ENCODE data around the gene UBE2N.
A peak's percentile ranks its signal among the peaks of the same experiment; 100 is the strongest.

UBE2N gene

DNA sequence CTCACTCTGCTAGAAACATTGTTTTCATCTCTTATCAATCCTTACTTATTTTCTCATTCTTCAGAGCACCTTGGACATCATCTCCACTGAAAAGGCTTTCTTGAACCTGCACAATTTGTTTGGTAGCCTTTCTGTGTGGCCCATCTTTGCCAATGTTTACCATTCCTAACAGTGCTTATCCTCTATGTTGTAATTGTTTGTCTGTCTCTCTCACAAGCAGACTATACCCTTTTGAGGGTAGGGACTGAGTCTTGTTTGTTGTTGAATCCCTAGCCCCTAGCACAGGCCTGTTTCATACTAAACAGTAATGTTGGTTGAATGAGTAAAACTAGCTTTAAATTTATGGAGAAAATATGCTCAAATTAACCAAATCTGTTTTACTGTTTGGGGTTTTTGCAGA lies 34.8 kb upstream of the UBE2N start:
- Histone ChIP-seq H3K36me3 (ENCODE audit: control insufficient read depth, insufficient read depth, low read length) (no peaks in the 10 kb centered on the region), H3K4me1 (no peaks in the 10 kb centered on the region), H3K27me3 (ENCODE audit: control insufficient read depth, insufficient read depth, low read length) (no peaks in the 10 kb centered on the region), H3K9me3 (ENCODE audit: control insufficient read depth, low read length) (no peaks in the 10 kb centered on the region), H3K9ac (no peak overlapping the region), H3K4me3 (ENCODE audit: low read depth, low read length) (no peak overlapping the region), H3K79me2 (peaks cover 15% of the 10 kb centered on the region), H3K27ac (no peak overlapping the region), H2AFZ (no peak overlapping the region), H3K4me2 (ENCODE audit: low read length) (no peak overlapping the region)
- TF ChIP-seq, protein P1, sequence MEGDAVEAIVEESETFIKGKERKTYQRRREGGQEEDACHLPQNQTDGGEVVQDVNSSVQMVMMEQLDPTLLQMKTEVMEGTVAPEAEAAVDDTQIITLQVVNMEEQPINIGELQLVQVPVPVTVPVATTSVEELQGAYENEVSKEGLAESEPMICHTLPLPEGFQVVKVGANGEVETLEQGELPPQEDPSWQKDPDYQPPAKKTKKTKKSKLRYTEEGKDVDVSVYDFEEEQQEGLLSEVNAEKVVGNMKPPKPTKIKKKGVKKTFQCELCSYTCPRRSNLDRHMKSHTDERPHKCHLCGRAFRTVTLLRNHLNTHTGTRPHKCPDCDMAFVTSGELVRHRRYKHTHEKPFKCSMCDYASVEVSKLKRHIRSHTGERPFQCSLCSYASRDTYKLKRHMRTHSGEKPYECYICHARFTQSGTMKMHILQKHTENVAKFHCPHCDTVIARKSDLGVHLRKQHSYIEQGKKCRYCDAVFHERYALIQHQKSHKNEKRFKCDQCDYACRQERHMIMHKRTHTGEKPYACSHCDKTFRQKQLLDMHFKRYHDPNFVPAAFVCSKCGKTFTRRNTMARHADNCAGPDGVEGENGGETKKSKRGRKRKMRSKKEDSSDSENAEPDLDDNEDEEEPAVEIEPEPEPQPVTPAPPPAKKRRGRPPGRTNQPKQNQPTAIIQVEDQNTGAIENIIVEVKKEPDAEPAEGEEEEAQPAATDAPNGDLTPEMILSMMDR (IDR thresholded peaks at IDR 0.05), result no peak

DNA sequence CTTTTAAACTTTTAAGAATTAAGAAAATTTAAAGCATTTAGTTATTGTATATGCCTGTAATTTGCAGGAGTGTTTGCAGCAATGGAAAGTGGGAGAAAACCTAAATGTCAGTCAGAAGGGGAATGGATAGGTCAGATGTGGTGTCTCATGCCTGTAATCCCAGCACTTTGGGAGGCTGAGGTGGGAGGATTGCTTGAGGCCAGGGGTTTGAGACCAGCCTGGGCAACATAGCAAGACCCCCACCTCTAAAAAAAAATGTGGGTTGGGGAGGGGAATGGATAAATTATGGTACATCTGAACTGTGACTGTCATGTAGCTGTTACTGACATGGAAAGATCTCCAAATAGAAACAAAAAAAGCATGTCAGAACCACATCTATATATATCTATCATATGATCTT lies 27.6 kb upstream of the UBE2N start:
- Histone ChIP-seq H3K36me3 (ENCODE audit: control insufficient read depth, insufficient read depth, low read length) (no peaks in the 10 kb centered on the region), H3K9ac (no peak overlapping the region), H3K4me3 (ENCODE audit: low read depth, low read length) (no peak overlapping the region), H3K27me3 (ENCODE audit: control insufficient read depth, insufficient read depth, low read length) (no peaks in the 10 kb centered on the region), H2AFZ (no peak overlapping the region), H3K79me2 (peaks cover 37% of the 10 kb centered on the region), H3K4me1 (peaks cover 4% of the 10 kb centered on the region), H3K27ac (no peak overlapping the region), H3K4me2 (ENCODE audit: low read length) (no peak overlapping the region), H3K9me3 (ENCODE audit: control insufficient read depth, low read length) (no peaks in the 10 kb centered on the region)
- TF ChIP-seq, protein P1 (IDR thresholded peaks at IDR 0.05), result no peak

DNA sequence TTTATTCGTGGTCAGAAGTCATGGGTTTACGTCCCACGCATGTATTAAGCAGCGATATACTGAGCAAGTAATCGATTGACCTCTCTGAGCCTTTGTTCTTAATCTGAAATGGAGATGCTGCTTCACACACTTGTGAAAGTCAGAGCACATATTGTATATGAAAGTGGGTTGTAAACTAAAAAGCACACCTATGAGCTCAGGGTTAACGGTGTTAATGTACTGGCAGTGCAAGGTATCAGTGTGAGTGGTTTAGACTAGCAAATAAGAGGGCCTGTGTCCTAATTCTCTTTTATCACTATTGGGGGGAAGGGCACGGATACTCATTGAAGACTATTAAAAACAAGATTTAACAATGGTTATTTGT lies 26.2 kb upstream of the UBE2N start:
- H3K27me3 ChIP-seq (ENCODE audit: control insufficient read depth, insufficient read depth, low read length), result no peaks in the 10 kb centered on the region
- TF ChIP-seq, protein P1 (IDR thresholded peaks at IDR 0.05), result no peak
- peak overlapping the region; percentile 79 for H3K27ac ChIP-seq

DNA sequence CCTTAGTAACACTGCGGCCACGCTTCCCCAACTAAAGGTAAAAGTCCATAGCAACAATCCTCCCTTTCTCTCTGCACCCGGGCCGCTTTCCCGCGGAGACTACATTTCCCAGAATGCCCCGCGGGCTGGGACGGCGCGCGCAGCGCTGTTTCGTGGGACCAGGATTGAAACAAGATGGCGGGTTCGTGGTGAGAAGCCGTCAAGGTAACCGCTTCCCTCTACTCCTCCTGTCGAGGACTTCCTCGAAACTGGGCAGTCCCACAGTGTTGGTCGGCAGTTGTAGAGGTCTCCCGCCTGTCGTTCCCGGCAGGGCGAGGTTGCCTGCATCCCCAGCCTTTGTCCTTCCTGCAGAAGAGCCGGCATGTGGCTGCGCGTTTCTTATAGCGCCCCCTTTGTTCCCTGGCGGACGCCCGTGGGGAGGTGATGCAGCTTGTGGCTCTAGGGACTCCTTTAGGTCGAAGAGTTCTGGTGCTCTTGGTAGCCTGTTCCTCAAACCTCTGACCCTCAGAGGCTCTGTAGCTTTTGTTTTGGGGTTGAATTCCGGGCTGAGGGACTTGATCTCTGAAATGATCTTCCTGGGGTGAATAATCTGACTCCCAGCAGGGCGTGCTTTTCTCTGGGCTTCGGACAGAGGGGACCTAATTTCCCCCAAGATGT lies 25.7 kb upstream of the UBE2N start, which contains the start of gene MRPL42:
TSS of gene MRPL42 (plus strand) at position 164 of the 657 bp plus-strand sequence. CDS start 1,772 bp downstream, outside the sequence.
- H3K4me2 ChIP-seq (ENCODE audit: low read length), result peak within 1 kb of the TSS; percentile 84
- H3K27ac ChIP-seq, result peak within 1 kb of the TSS; percentile 79
- H3K4me1 ChIP-seq, result peaks cover 4% of the 10 kb centered on the region
- H3K79me2 ChIP-seq, result peaks cover 33% of the 10 kb centered on the region
- H3K27me3 ChIP-seq (ENCODE audit: control insufficient read depth, insufficient read depth, low read length), result no peaks in the 10 kb centered on the region
- TF ChIP-seq, protein P1 (IDR thresholded peaks at IDR 0.05), result peak; percentile 82
- H3K4me3 ChIP-seq (ENCODE audit: low read depth, low read length), result peak within 1 kb of the TSS; percentile 86
- H3K9me3 ChIP-seq (ENCODE audit: control insufficient read depth, low read length), result no peaks in the 10 kb centered on the region
- peak within 1 kb of the TSS; percentile 46 for H3K9ac ChIP-seq
- H3K36me3 ChIP-seq (ENCODE audit: control insufficient read depth, insufficient read depth, low read length), result no peaks in the 10 kb centered on the region
- peak within 1 kb of the TSS; percentile 87 for H2AFZ ChIP-seq

More for the DNA sequence above, 26.2 kb upstream of the UBE2N start:
- Histone ChIP-seq H2AFZ (peak overlapping the region; percentile 87), H3K4me1 (peaks cover 4% of the 10 kb centered on the region), H3K9ac (peak overlapping the region; percentile 46), H3K9me3 (ENCODE audit: control insufficient read depth, low read length) (no peaks in the 10 kb centered on the region), H3K79me2 (peaks cover 33% of the 10 kb centered on the region), H3K4me2 (ENCODE audit: low read length) (peak overlapping the region; percentile 84), H3K4me3 (ENCODE audit: low read depth, low read length) (peak overlapping the region; percentile 86), H3K36me3 (ENCODE audit: control insufficient read depth, insufficient read depth, low read length) (no peaks in the 10 kb centered on the region)
